Fibroblast of mammary gland (primary cell): ENCODE measurements around the gene CIAPIN1.
A peak's percentile ranks its signal among the peaks of the same experiment; 100 is the strongest.

Experiments
- DNase-seq: peaks from one replicate; pipeline ENCODE4 v3.0.0-alpha.2; 2010; ENCODE audit warnings: low read depth
- H3K4me3 ChIP-seq: 2 replicates; pipeline ENCODE4 v1.5.1; 2011; ENCODE audit warnings: low read depth, mild to moderate bottlenecking, low read length, moderate library complexity; ENCODE audit not compliant: control insufficient read depth
- TF ChIP-seq, protein P1 (sequence below): conservative IDR thresholded peaks from 2 replicates; pipeline ENCODE4 v1.5.1; 2011; ENCODE audit warnings: low read depth, low read length, inconsistent platforms; ENCODE audit not compliant: control insufficient read depth, insufficient read depth

CIAPIN1 gene

DNA sequence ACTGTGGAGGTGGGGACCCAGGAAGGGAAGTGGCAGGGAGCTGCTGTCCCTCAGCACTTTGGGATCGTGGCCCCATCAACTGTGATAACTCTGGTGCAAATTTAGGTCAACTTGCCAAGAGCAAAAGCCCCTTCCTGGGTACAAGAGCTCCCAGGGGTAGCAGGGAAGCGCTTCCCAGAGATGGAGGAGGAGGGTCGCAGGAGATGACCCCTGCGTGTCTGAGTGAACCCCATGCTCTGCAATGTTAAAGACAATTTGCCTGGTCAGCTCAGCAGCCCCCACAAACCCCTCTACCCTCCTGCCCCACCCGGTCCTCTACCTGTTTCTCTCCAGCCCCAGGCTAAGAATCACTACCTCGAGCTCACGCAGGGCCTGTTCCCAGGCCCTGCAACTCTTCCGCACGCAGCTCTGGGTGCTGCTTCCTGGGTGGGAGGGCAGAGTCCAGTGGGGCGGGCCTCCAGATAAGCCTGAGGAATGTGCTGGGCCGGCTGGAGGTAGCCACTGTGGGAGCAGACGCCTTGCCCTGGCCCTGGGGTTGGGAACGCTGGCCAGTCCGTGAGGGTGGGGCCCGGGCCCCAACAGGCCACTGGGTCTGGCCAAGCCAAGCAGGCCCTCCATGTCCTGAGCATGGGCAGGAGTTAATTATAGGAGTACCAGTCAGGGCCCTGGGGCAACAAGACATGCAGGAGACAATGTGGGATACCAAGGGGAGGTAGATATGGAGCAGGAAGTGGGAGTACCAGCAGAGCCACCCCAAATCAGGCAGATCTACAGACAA lies 33.0 kb upstream of the CIAPIN1 start:
- DNase-seq: peak; percentile 29
- TF ChIP-seq, protein P1, sequence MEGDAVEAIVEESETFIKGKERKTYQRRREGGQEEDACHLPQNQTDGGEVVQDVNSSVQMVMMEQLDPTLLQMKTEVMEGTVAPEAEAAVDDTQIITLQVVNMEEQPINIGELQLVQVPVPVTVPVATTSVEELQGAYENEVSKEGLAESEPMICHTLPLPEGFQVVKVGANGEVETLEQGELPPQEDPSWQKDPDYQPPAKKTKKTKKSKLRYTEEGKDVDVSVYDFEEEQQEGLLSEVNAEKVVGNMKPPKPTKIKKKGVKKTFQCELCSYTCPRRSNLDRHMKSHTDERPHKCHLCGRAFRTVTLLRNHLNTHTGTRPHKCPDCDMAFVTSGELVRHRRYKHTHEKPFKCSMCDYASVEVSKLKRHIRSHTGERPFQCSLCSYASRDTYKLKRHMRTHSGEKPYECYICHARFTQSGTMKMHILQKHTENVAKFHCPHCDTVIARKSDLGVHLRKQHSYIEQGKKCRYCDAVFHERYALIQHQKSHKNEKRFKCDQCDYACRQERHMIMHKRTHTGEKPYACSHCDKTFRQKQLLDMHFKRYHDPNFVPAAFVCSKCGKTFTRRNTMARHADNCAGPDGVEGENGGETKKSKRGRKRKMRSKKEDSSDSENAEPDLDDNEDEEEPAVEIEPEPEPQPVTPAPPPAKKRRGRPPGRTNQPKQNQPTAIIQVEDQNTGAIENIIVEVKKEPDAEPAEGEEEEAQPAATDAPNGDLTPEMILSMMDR: no peak
- H3K4me3 ChIP-seq: peak overlapping the region; percentile 62

- TF ChIP-seq, protein P1: no peak
- peak overlapping the region; percentile 62 for H3K4me3 ChIP-seq
- peak; percentile 67 for DNase-seq
These were observed 32.2 kb upstream of the CIAPIN1 start for GRCh38 chr16:57479205-57479975.

DNA sequence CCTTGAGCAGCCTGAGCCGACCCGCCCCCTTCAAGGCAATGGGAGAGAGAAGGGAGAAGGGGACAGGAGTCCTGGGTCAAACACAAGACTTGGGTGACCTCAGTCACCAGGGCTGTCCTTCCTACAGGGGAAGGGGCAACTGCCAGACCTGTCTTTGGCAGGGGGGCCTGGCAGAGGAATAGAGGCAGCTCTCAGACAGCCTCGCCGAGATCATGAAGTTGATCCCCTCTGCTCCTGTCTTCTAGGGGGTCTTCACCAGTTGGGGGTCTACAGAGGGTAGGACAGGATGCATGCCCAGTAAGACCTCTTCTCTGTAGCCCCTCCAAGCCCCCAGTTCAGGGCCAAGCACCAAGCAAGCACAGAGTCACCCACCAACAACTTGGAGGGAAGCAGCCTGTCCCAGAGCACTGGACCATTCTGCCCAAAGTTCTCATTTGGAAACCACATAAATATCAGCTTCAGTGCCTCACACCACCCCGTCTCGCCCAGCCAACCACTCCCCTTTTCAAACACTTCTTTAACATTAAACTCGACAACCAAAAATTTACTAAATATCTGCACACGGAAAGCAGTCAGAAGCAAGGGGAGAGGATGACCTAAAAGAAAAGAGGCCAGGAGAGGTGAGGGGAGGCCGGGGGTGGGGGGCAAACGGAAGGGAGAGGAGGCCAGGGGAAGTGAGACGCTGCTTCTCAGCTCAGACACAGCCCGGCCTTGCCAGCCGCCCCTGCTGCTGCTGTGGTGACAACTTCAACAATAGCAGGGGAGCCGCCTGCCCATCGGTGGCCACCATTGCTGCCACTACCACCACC lies 31.4 kb upstream of the CIAPIN1 start:
- DNase-seq: no peak
- H3K4me3 ChIP-seq: peak overlapping the region; percentile 62
- TF ChIP-seq, protein P1: no peak

- no peak overlapping the region for H3K4me3 ChIP-seq
- TF ChIP-seq, protein P1: no peak
These were observed 30.5 kb upstream of the CIAPIN1 start for GRCh38 chr16:57477531-57478202.

GRCh38 chr16:57476546-57477410 lies 29.6 kb upstream of the CIAPIN1 start:
- TF ChIP-seq, protein P1: no peak
- no peak overlapping the region for H3K4me3 ChIP-seq
- DNase-seq: no peak

More at GRCh38 chr16:57477531-57478202, 30.5 kb upstream of the CIAPIN1 start:
- DNase-seq: no peak
